Measurements from ENCODE around the gene KDSR. TPM values are rescaled to one million over a fixed set of nuclear protein-coding genes. Genes with fewer than 3 reads are reported as not detected.

The KDSR gene
- total RNA-seq, 1 donor: 46.3 TPM

DNA sequence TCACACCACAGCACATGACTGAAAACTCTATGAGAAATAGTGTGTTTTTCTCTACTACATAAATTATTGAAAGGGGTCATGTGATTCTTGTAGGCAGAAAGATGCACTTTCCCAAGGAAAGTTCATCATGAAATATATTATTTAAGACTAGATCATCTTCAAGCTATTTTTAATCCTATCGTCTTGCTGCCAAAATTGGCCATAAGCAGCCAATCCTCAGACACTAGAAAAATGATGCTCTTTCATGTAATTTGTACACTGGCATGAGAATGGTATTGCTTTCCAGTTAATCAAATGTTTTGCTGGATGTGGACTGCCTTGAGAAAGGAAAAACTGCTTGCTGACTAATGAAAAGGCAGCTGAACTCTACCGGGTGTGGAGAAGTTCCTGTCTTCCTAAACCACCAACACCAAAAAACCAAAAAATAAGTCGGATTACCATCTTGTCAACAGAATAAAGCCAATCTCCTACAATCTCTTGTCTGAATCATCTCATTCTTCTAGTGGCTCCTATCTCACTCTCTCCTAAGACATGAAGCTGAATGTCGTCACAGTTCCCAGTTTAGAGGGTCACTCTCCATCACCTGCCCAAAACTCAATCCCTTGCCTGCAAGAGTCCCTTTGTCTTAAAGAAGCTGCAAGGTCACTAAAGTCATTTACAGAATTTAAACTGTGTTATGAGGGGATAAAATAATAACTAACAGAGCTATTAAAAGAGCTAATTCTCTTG, 52.8 kb downstream of the KDSR start:
- Histone ChIP-seq H3K27ac (ENCODE audit: low read depth, low read length) (no peak overlapping the region), H2AFZ (ENCODE audit: low read length) (no peak overlapping the region), H3K36me3 (ENCODE audit: insufficient read depth, low read length) (no peaks in the 10 kb centered on the region), H3K4me3 (ENCODE audit: insufficient read depth, low read length) (no peak overlapping the region), H3K4me1 (ENCODE audit: insufficient read depth, low read length) (peaks cover 9% of the 10 kb centered on the region), H4K20me1 (ENCODE audit: insufficient read depth, low read length) (no peaks in the 10 kb centered on the region), H3K27me3 (ENCODE audit: insufficient read depth, low read length) (peaks cover 26% of the 10 kb centered on the region), H3K4me2 (ENCODE audit: insufficient read depth, low read length) (no peak overlapping the region), H3K79me2 (ENCODE audit: insufficient read depth, low read length) (no peaks in the 10 kb centered on the region), H3K9me3 (ENCODE audit: low read depth, low read length) (no peaks in the 10 kb centered on the region)
- TF ChIP-seq, protein P1, sequence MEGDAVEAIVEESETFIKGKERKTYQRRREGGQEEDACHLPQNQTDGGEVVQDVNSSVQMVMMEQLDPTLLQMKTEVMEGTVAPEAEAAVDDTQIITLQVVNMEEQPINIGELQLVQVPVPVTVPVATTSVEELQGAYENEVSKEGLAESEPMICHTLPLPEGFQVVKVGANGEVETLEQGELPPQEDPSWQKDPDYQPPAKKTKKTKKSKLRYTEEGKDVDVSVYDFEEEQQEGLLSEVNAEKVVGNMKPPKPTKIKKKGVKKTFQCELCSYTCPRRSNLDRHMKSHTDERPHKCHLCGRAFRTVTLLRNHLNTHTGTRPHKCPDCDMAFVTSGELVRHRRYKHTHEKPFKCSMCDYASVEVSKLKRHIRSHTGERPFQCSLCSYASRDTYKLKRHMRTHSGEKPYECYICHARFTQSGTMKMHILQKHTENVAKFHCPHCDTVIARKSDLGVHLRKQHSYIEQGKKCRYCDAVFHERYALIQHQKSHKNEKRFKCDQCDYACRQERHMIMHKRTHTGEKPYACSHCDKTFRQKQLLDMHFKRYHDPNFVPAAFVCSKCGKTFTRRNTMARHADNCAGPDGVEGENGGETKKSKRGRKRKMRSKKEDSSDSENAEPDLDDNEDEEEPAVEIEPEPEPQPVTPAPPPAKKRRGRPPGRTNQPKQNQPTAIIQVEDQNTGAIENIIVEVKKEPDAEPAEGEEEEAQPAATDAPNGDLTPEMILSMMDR (IDR thresholded peaks at IDR 0.05; ENCODE audit: extremely low read depth, low read depth, low read length): no peak
- no peak for DNase-seq (ENCODE audit: insufficient read length, low spot score, missing footprints)

DNA sequence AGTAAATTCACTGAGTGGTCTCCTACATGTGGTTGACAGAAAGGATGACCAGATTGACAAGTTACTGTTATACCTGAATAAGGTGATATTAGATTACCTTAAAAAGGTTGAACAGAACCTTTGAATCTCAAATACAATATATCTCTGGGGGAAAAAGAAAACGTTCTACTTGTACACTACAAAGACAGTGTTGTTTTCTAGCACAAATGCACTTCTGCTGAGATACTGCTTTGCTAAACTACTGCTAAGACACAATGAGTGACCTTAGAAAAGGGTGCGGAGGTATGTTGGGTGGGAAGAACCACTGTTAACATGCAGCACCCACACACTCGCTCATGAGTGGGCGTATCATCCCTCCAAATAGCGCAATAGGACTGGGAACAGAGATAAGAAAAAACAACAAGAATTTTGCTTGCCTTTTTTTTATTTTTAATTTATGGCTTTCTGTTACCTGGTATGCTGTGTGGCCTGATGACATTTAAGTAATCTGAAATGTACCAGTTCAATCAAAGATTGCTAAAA, 53.5 kb downstream of the KDSR start:
- Histone ChIP-seq H3K4me2 (ENCODE audit: insufficient read depth, low read length) (no peak overlapping the region), H3K79me2 (ENCODE audit: insufficient read depth, low read length) (no peaks in the 10 kb centered on the region), H3K27me3 (ENCODE audit: insufficient read depth, low read length) (peaks cover 19% of the 10 kb centered on the region), H3K4me3 (ENCODE audit: insufficient read depth, low read length) (no peak overlapping the region), H3K27ac (ENCODE audit: low read depth, low read length) (no peak overlapping the region), H4K20me1 (ENCODE audit: insufficient read depth, low read length) (no peaks in the 10 kb centered on the region), H3K9me3 (ENCODE audit: low read depth, low read length) (no peaks in the 10 kb centered on the region), H2AFZ (ENCODE audit: low read length) (no peak overlapping the region), H3K4me1 (ENCODE audit: insufficient read depth, low read length) (peaks cover 2% of the 10 kb centered on the region), H3K36me3 (ENCODE audit: insufficient read depth, low read length) (no peaks in the 10 kb centered on the region)
- no peak for DNase-seq (ENCODE audit: insufficient read length, low spot score, missing footprints)
- TF ChIP-seq, protein P1 (IDR thresholded peaks at IDR 0.05; ENCODE audit: extremely low read depth, low read depth, low read length): no peak

DNA sequence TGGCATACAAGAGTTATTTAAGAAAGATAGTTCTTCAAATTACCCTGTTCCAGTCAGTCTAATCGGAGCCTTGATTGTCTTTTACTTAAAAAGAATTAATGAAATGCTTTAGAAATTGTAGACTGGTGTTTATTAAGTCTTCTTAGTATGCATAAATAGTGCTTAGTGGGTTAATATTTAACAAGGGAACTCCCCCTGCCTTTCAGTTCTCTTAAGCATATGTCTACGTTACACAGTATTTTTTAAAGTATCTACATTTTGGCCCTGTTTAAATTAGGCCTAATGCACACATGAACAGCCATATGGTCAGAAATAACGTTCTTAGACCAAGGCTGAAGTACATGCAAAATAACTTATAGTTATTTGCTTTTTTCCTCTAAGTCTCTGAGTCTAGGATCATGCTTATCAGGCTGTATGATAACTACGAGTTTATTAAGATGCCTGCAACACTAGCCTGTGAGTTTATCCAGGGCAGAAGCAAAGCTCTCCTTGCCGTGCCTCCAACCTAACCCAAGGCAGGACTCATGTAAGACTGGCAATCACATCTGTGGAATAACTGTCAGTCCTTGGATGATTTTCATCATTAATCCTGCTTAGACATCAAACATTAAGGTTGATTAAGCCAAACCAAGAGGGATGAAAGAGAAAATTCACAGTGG, 54.1 kb downstream of the KDSR start:
- Histone ChIP-seq H4K20me1 (ENCODE audit: insufficient read depth, low read length) (no peaks in the 10 kb centered on the region), H3K27me3 (ENCODE audit: insufficient read depth, low read length) (peaks cover 13% of the 10 kb centered on the region), H3K4me1 (ENCODE audit: insufficient read depth, low read length) (no peaks in the 10 kb centered on the region), H3K36me3 (ENCODE audit: insufficient read depth, low read length) (no peaks in the 10 kb centered on the region), H3K27ac (ENCODE audit: low read depth, low read length) (no peak overlapping the region), H3K79me2 (ENCODE audit: insufficient read depth, low read length) (no peaks in the 10 kb centered on the region), H2AFZ (ENCODE audit: low read length) (no peak overlapping the region), H3K4me2 (ENCODE audit: insufficient read depth, low read length) (no peak overlapping the region), H3K4me3 (ENCODE audit: insufficient read depth, low read length) (no peak overlapping the region), H3K9me3 (ENCODE audit: low read depth, low read length) (no peaks in the 10 kb centered on the region)
- DNase-seq (ENCODE audit: insufficient read length, low spot score, missing footprints): no peak
- TF ChIP-seq, protein P1 (IDR thresholded peaks at IDR 0.05; ENCODE audit: extremely low read depth, low read depth, low read length): no peak

DNA sequence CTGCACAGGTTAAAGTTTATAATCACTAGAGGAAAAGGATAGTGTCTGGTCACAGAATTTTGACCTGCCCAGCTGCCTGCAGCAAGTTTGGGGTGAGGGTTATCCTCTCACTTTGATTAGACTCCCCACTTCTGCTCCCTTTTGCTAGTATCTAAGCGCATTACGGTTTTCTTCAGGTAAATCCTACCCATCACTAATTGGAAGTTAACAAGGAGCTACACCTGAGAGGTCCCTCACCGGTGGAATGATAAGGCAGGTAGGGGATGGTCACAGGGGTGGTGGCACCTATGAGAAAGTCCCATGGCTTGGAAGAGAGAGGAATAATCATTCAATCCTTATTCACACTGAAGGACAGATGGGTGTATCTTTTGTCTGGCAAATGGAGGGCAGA, 55.0 kb downstream of the KDSR start:
- no peaks in the 10 kb centered on the region for H3K36me3 ChIP-seq (ENCODE audit: insufficient read depth, low read length)
- TF ChIP-seq, protein P1 (IDR thresholded peaks at IDR 0.05; ENCODE audit: extremely low read depth, low read depth, low read length): no peak
- no peaks in the 10 kb centered on the region for H3K4me1 ChIP-seq (ENCODE audit: insufficient read depth, low read length)
- no peak overlapping the region for H3K27ac ChIP-seq (ENCODE audit: low read depth, low read length)
- H2AFZ ChIP-seq (ENCODE audit: low read length): no peak overlapping the region
- no peaks in the 10 kb centered on the region for H3K79me2 ChIP-seq (ENCODE audit: insufficient read depth, low read length)
- H3K4me2 ChIP-seq (ENCODE audit: insufficient read depth, low read length): no peak overlapping the region
- H3K9me3 ChIP-seq (ENCODE audit: low read depth, low read length): no peaks in the 10 kb centered on the region
- H3K4me3 ChIP-seq (ENCODE audit: insufficient read depth, low read length): no peak overlapping the region
- no peak for DNase-seq (ENCODE audit: insufficient read length, low spot score, missing footprints)
- H4K20me1 ChIP-seq (ENCODE audit: insufficient read depth, low read length): no peaks in the 10 kb centered on the region
- H3K27me3 ChIP-seq (ENCODE audit: insufficient read depth, low read length): peaks cover 6% of the 10 kb centered on the region

Data from osteoblast (primary cell).